ENCODE results near the gene MYO3B. TPM values are rescaled to one million over a fixed set of nuclear protein-coding genes. Genes with fewer than 3 reads are reported as not detected.

MYO3B gene
- total RNA-seq, 1 donor from 2014 or later: 0.17 TPM

- no peak overlapping the region for H3K4me3 ChIP-seq
- H3K4me1 ChIP-seq: no peaks in the 10 kb centered on the region
- DNase-seq (no peak), ATAC-seq (no peak)
- H3K36me3 ChIP-seq: no peaks in the 10 kb centered on the region
- intact Hi-C loops (cut with DNase I): no loop called here
- H3K27me3 ChIP-seq: no peaks in the 10 kb centered on the region
- H3K9me3 ChIP-seq: no peaks in the 10 kb centered on the region
- no peak overlapping the region for H3K27ac ChIP-seq
- TF ChIP-seq CTCF (IDR thresholded peaks at IDR 0.05): no peak
Measured at GRCh38 chr2:170216981-170217380, 39.0 kb downstream of the MYO3B start.

GRCh38 chr2:170217778-170218251 lies 39.9 kb downstream of the MYO3B start:
- intact Hi-C loops (cut with DNase I): no loop called here
- H3K4me1 ChIP-seq: no peaks in the 10 kb centered on the region
- H3K9me3 ChIP-seq: no peaks in the 10 kb centered on the region
- no peak for TF ChIP-seq CTCF (IDR thresholded peaks at IDR 0.05)
- no peaks in the 10 kb centered on the region for H3K36me3 ChIP-seq
- no peak overlapping the region for H3K27ac ChIP-seq
- no peaks in the 10 kb centered on the region for H3K27me3 ChIP-seq
- DNase-seq: no peak
- ATAC-seq: no peak
- no peak overlapping the region for H3K4me3 ChIP-seq

GRCh38 chr2:170218456-170218855 lies 40.5 kb downstream of the MYO3B start:
- DNase-seq: no peak
- Histone ChIP-seq H3K27ac (no peak overlapping the region), H3K9me3 (no peaks in the 10 kb centered on the region), H3K4me1 (no peaks in the 10 kb centered on the region), H3K27me3 (no peaks in the 10 kb centered on the region), H3K36me3 (no peaks in the 10 kb centered on the region), H3K4me3 (no peak overlapping the region)
- TF ChIP-seq CTCF (IDR thresholded peaks at IDR 0.05): no peak
- ATAC-seq: no peak
- intact Hi-C loops (cut with DNase I): no loop called here

- Histone ChIP-seq H3K27ac (no peak overlapping the region), H3K4me3 (no peak overlapping the region), H3K4me1 (no peaks in the 10 kb centered on the region), H3K27me3 (no peaks in the 10 kb centered on the region), H3K36me3 (no peaks in the 10 kb centered on the region), H3K9me3 (no peaks in the 10 kb centered on the region)
- no peak for TF ChIP-seq CTCF (IDR thresholded peaks at IDR 0.05)
- DNase-seq (no peak), ATAC-seq (no peak)
- intact Hi-C loops (cut with DNase I): no loop called here
Measured at GRCh38 chr2:170218931-170219330, 41.0 kb downstream of the MYO3B start.

- DNase-seq: no peak
- intact Hi-C loops (cut with DNase I): no loop called here
- ATAC-seq: no peak
- no peak overlapping the region for H3K27ac ChIP-seq
- H3K27me3 ChIP-seq: no peaks in the 10 kb centered on the region
- no peaks in the 10 kb centered on the region for H3K4me1 ChIP-seq
- TF ChIP-seq CTCF (IDR thresholded peaks at IDR 0.05): no peak
- no peaks in the 10 kb centered on the region for H3K9me3 ChIP-seq
- H3K4me3 ChIP-seq: no peak overlapping the region
- no peaks in the 10 kb centered on the region for H3K36me3 ChIP-seq
Measured at GRCh38 chr2:170221317-170222288, 43.7 kb downstream of the MYO3B start.

Data from upper lobe of right lung (tissue), 1 donor.